Naive thymus-derived CD8-positive, alpha-beta T cell (primary cell): ENCODE data around the gene LRGUK. TPM values are rescaled to one million over a fixed set of nuclear protein-coding genes. Genes with fewer than 3 reads are reported as not detected.

Experiments
- ATAC-seq, 2 donors: fragments of 150-1000 bp; cut with Tn5 transposase in 1 of 2; sonication (Bioruptor Pico), chemical (Tn5 transposase) in 1 of 2; 1 replicate in 1 of 2; 2 replicates in 1 of 2; pipeline ENCODE4 v1.10.0; 2021; ENCODE audit warnings: mild to moderate bottlenecking in 2 of 2, moderate library complexity in 2 of 2
- POLR2A ChIA-PET: fragments of 350-600 bp; sonication (Branson Sonifier 250); formaldehyde crosslinking; loops from one replicate; lab custom pipeline; 2021; ENCODE audit warnings: antibody characterized with exemption; lab: Charles Lee
- DNase-seq, 10 donors: peaks; one replicate each; pipeline versions ENCODE4 v3.0.0 to v3.0.0-alpha.2; 2020 to 2022
- H3K27ac Mint-ChIP-seq, 10 donors: one replicate each; pipeline ENCODE4 v1.8.0; 2020 to 2022; ENCODE audit warnings: mild to moderate bottlenecking in 10 of 10, mixed read lengths in 10 of 10, moderate library complexity in 4 of 10, inconsistent platforms in 1 of 10
- H3K27me3 Mint-ChIP-seq, 5 donors: one replicate each; pipeline ENCODE4 v1.8.0; 2021 to 2022; ENCODE audit warnings: mixed read lengths in 5 of 5
- H3K36me3 Mint-ChIP-seq, 3 donors: one replicate each; pipeline ENCODE4 v1.8.0; 2020 to 2022; ENCODE audit warnings: mixed read lengths in 3 of 3, mild to moderate bottlenecking in 2 of 3, inconsistent platforms in 1 of 3
- H3K4me1 Mint-ChIP-seq, 4 donors: one replicate each; pipeline ENCODE4 v1.8.0; 2021 to 2022; ENCODE audit warnings: mixed read lengths in 4 of 4
- H3K4me3 Mint-ChIP-seq, 10 donors: one replicate each; pipeline ENCODE4 v1.8.0; 2020 to 2022; ENCODE audit warnings: mild to moderate bottlenecking in 10 of 10, mixed read lengths in 10 of 10, moderate library complexity in 6 of 10, inconsistent platforms in 1 of 10
- H3K9me3 Mint-ChIP-seq, 9 donors: one replicate each; pipeline ENCODE4 v1.8.0; 2020 to 2022; ENCODE audit warnings: mixed read lengths in 9 of 9, mild to moderate bottlenecking in 3 of 9, inconsistent platforms in 1 of 9, moderate library complexity in 1 of 9
- polyA plus RNA-seq, 3 donors: library from polyadenylated mRNA; unstranded; fragments of 300-500 nt; fragmentation: Illumina TruSeq; gene quantifications; one replicate each; pipeline ENCODE4 v1.2.3, GENCODE V29; 2021
- total RNA-seq, 8 experiments: library from RNA in 2 of 8; stranded (reverse) in 2 of 8; gene quantifications; one replicate each; pipeline ENCODE4 v1.2.3 and lab custom pipeline; 2021 to 2026

The LRGUK gene
- total and polyA plus RNA-seq, 5 experiments from 2014 or later, result 0.09 to 0.60 (median 0.34) TPM; not detected in 2

GRCh38 chr7:134196439-134196838 is 69.3 kb downstream of the LRGUK start:
- Mint-ChIP-seq H3K36me3 (no peaks in the 10 kb centered on the region), H3K27ac (no peak overlapping the region), H3K4me3 (no peak overlapping the region), H3K9me3 (no peaks in the 10 kb centered on the region), H3K4me1 (no peaks in the 10 kb centered on the region), H3K27me3 (peaks cover 0 to 4% (median 0%) of the 10 kb centered on the region in 5 donors)
- POLR2A ChIA-PET, result no interaction called here
- ATAC-seq (no peak), DNase-seq (no peak)

- POLR2A ChIA-PET, result no interaction called here
- Mint-ChIP-seq H3K27me3 (peaks cover 0 to 4% (median 0%) of the 10 kb centered on the region in 5 donors), H3K36me3 (no peaks in the 10 kb centered on the region), H3K27ac (no peak overlapping the region), H3K9me3 (no peaks in the 10 kb centered on the region), H3K4me1 (no peaks in the 10 kb centered on the region), H3K4me3 (no peak overlapping the region)
- DNase-seq, result no peak
- no peak for ATAC-seq
Measured at GRCh38 chr7:134197345-134197744, 70.2 kb downstream of the LRGUK start.

- Mint-ChIP-seq H3K27me3 (peaks cover 0 to 5% (median 2%) of the 10 kb centered on the region in 5 donors), H3K36me3 (no peaks in the 10 kb centered on the region), H3K9me3 (no peaks in the 10 kb centered on the region), H3K27ac (no peak overlapping the region), H3K4me1 (no peaks in the 10 kb centered on the region), H3K4me3 (no peak overlapping the region)
- no peak for DNase-seq
- no peak for ATAC-seq
- POLR2A ChIA-PET, result interaction anchor here (0.7 kb wide), 1 partner anchor 101 kb away, joined by 4 read pairs; no protein-coding TSS in a partner anchor
Measured at GRCh38 chr7:134200970-134201369, 73.8 kb downstream of the LRGUK start.

GRCh38 chr7:134201569-134202261 is 74.6 kb downstream of the LRGUK start:
- Mint-ChIP-seq H3K9me3 (no peaks in the 10 kb centered on the region), H3K27ac (no peak overlapping the region), H3K36me3 (no peaks in the 10 kb centered on the region), H3K4me3 (no peak overlapping the region), H3K4me1 (no peaks in the 10 kb centered on the region), H3K27me3 (peaks cover 0 to 5% (median 2%) of the 10 kb centered on the region in 5 donors)
- DNase-seq (no peak), ATAC-seq (no peak)
- POLR2A ChIA-PET, result interaction anchor here (0.7 kb wide), 1 partner anchor 101 kb away, joined by 4 read pairs; no protein-coding TSS in a partner anchor

- POLR2A ChIA-PET, result no interaction called here
- H3K27me3 Mint-ChIP-seq, result peaks cover 0 to 5% (median 2%) of the 10 kb centered on the region in 5 donors
- ATAC-seq, result no peak
- H3K4me1 Mint-ChIP-seq, result no peaks in the 10 kb centered on the region
- no peak overlapping the region for H3K4me3 Mint-ChIP-seq
- H3K9me3 Mint-ChIP-seq, result no peaks in the 10 kb centered on the region
- H3K36me3 Mint-ChIP-seq, result no peaks in the 10 kb centered on the region
- no peak overlapping the region for H3K27ac Mint-ChIP-seq
- DNase-seq, result no peak
Measured at GRCh38 chr7:134203186-134203889, 76.2 kb downstream of the LRGUK start.

GRCh38 chr7:134209322-134210015 is 82.3 kb downstream of the LRGUK start:
- POLR2A ChIA-PET, result no interaction called here
- Mint-ChIP-seq H3K9me3 (no peaks in the 10 kb centered on the region), H3K27ac (no peak overlapping the region), H3K27me3 (peaks cover 0 to 23% (median 4%) of the 10 kb centered on the region in 5 donors), H3K4me1 (no peaks in the 10 kb centered on the region), H3K36me3 (no peaks in the 10 kb centered on the region), H3K4me3 (no peak overlapping the region)
- DNase-seq (no peak), ATAC-seq (no peak)

GRCh38 chr7:134210227-134210626 is 83.1 kb downstream of the LRGUK start:
- H3K36me3 Mint-ChIP-seq, result no peaks in the 10 kb centered on the region
- H3K4me1 Mint-ChIP-seq, result no peaks in the 10 kb centered on the region
- POLR2A ChIA-PET, result interaction anchor here (0.5 kb wide), 1 partner anchor 14 kb away, joined by 4 read pairs; no protein-coding TSS in a partner anchor
- ATAC-seq (no peak), DNase-seq (no peak)
- no peaks in the 10 kb centered on the region for H3K9me3 Mint-ChIP-seq
- no peak overlapping the region for H3K27ac Mint-ChIP-seq
- H3K4me3 Mint-ChIP-seq, result no peak overlapping the region
- peaks cover 0 to 23% (median 4%) of the 10 kb centered on the region in 5 donors for H3K27me3 Mint-ChIP-seq

- ATAC-seq, result no peak
- H3K36me3 Mint-ChIP-seq, result no peaks in the 10 kb centered on the region
Measured at GRCh38 chr7:134210976-134211663, 84.0 kb downstream of the LRGUK start.

GRCh38 chr7:134211817-134212216 is 84.7 kb downstream of the LRGUK start:
- no peak overlapping the region for H3K4me3 Mint-ChIP-seq
- H3K9me3 Mint-ChIP-seq, result no peaks in the 10 kb centered on the region
- no peak for DNase-seq
- ATAC-seq, result no peak
- POLR2A ChIA-PET, result no interaction called here
- no peak overlapping the region for H3K27ac Mint-ChIP-seq
- no peaks in the 10 kb centered on the region for H3K36me3 Mint-ChIP-seq
- no peaks in the 10 kb centered on the region for H3K4me1 Mint-ChIP-seq
- peaks cover 0 to 23% (median 4%) of the 10 kb centered on the region in 5 donors for H3K27me3 Mint-ChIP-seq

More at GRCh38 chr7:134210976-134211663, 84.0 kb downstream of the LRGUK start:
- Mint-ChIP-seq H3K4me1 (no peaks in the 10 kb centered on the region), H3K27me3 (peaks cover 0 to 23% (median 4%) of the 10 kb centered on the region in 5 donors), H3K9me3 (no peaks in the 10 kb centered on the region), H3K27ac (no peak overlapping the region), H3K4me3 (no peak overlapping the region)
- no peak for DNase-seq
- POLR2A ChIA-PET, result interaction anchor here (0.5 kb wide), 1 partner anchor 14 kb away, joined by 4 read pairs; no protein-coding TSS in a partner anchor

- peak overlapping the region in 1 of 10 donors; percentile 15 for H3K27ac Mint-ChIP-seq
- H3K4me1 Mint-ChIP-seq, result no peaks in the 10 kb centered on the region
- peaks cover 0 to 23% (median 4%) of the 10 kb centered on the region in 5 donors for H3K27me3 Mint-ChIP-seq
- DNase-seq (no peak), ATAC-seq (no peak)
- H3K36me3 Mint-ChIP-seq, result no peaks in the 10 kb centered on the region
- H3K4me3 Mint-ChIP-seq, result no peak overlapping the region
- no peaks in the 10 kb centered on the region for H3K9me3 Mint-ChIP-seq
- POLR2A ChIA-PET, result no interaction called here
Measured at GRCh38 chr7:134212576-134213546, 85.7 kb downstream of the LRGUK start.

GRCh38 chr7:134220236-134220635 is 93.1 kb downstream of the LRGUK start:
- Mint-ChIP-seq H3K27ac (no peak overlapping the region), H3K36me3 (peaks cover 0 to 6% (median 0%) of the 10 kb centered on the region in 3 donors), H3K4me3 (no peak overlapping the region), H3K4me1 (no peaks in the 10 kb centered on the region), H3K9me3 (no peaks in the 10 kb centered on the region), H3K27me3 (peaks cover 0 to 16% (median 10%) of the 10 kb centered on the region in 5 donors)
- POLR2A ChIA-PET, result no interaction called here
- DNase-seq (no peak), ATAC-seq (no peak)
